ENCODE results near the gene GSK3B.

DNA sequence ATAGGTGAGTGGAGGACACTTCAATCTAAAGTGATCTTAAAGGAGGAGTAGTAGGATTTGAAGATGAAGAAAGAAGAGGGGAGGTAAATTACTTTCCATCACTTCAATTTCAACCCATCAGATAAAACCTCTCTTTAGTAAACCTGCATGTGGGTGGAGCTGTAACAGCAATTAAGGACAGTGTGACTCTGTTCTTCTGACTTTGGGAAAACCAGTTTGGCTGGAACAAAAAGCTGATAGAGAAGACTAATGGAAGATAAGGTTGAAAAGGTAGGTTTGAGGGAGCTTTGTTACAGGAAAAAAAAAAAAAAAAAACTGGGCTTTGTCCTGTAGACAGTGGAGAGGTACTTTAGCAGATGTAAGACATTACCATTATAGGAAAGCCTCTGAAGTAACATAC lies 4.5 kb upstream of the GSK3B start:
- TF ChIP-seq, protein P1, sequence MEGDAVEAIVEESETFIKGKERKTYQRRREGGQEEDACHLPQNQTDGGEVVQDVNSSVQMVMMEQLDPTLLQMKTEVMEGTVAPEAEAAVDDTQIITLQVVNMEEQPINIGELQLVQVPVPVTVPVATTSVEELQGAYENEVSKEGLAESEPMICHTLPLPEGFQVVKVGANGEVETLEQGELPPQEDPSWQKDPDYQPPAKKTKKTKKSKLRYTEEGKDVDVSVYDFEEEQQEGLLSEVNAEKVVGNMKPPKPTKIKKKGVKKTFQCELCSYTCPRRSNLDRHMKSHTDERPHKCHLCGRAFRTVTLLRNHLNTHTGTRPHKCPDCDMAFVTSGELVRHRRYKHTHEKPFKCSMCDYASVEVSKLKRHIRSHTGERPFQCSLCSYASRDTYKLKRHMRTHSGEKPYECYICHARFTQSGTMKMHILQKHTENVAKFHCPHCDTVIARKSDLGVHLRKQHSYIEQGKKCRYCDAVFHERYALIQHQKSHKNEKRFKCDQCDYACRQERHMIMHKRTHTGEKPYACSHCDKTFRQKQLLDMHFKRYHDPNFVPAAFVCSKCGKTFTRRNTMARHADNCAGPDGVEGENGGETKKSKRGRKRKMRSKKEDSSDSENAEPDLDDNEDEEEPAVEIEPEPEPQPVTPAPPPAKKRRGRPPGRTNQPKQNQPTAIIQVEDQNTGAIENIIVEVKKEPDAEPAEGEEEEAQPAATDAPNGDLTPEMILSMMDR (IDR thresholded peaks at IDR 0.05), result no peak
- TF ChIP-seq EP300 (IDR thresholded peaks at IDR 0.05), result no peak

Measured in upper lobe of left lung (tissue), 4 donors.